ENCODE data around the gene TCIRG1. TPM values are rescaled to one million over a fixed set of nuclear protein-coding genes. Genes with fewer than 3 reads are reported as not detected.

Gene TCIRG1
- total RNA-seq, 3 donors from 2014 or later = 71.4 to 135 (median 90.3) TPM

- TF ChIP-seq POLR2A (IDR thresholded peaks at IDR 0.05) (no peak), CTCF (IDR thresholded peaks at IDR 0.05) (no peak), POLR2AphosphoS5 (IDR thresholded peaks at IDR 0.05) (no peak)
- intact Hi-C loops (cut with DNase I; ENCODE audit: low total_unique reads) = no loop called here
- H3K27me3 ChIP-seq = no peaks in the 10 kb centered on the region
- DNase-seq (ENCODE audit: low spot score in 2 of 2) = no peak
- H3K27ac ChIP-seq = no peak overlapping the region
- H3K9me3 ChIP-seq = no peaks in the 10 kb centered on the region
- H3K36me3 ChIP-seq = no peaks in the 10 kb centered on the region
- H3K4me1 ChIP-seq = no peaks in the 10 kb centered on the region
- H3K4me3 ChIP-seq = no peak overlapping the region
Measured at GRCh38 chr11:68064926-68065325, 26.1 kb downstream of the TCIRG1 start.

- no peak overlapping the region for H3K4me3 ChIP-seq
- H3K27ac ChIP-seq = no peak overlapping the region
- no peaks in the 10 kb centered on the region for H3K27me3 ChIP-seq
- intact Hi-C loops (cut with DNase I; ENCODE audit: low total_unique reads) = no loop called here
- no peaks in the 10 kb centered on the region for H3K36me3 ChIP-seq
- H3K4me1 ChIP-seq = no peaks in the 10 kb centered on the region
- no peak for DNase-seq (ENCODE audit: low spot score in 2 of 2)
- TF ChIP-seq POLR2AphosphoS5 (IDR thresholded peaks at IDR 0.05) = no peak
- no peaks in the 10 kb centered on the region for H3K9me3 ChIP-seq
Measured at GRCh38 chr11:68065841-68066240, 27.0 kb downstream of the TCIRG1 start.

DNA sequence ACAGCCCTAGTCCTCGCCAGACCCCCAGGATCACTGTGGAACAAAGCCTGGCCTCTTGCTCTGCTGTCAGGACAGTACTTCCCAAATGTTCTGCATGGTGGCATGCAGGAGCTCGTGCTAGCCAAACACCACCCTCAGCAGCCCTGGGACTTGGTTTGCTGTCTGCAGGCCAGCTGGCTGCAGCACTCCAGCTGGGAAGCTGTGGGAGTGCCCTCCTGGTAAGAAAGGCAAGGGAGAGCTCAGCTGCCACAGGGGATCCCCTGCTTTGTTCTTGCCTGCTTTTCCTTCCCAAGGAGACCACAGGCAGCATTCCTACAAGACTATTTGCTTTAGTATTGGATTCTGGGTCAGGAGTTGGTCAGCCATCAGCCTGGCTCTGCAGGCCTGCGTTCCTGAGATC, 27.9 kb downstream of the TCIRG1 start:
- Histone ChIP-seq H3K4me3 (no peak overlapping the region), H3K27me3 (no peaks in the 10 kb centered on the region), H3K36me3 (no peaks in the 10 kb centered on the region), H3K9me3 (no peaks in the 10 kb centered on the region), H3K27ac (no peak overlapping the region), H3K4me1 (no peaks in the 10 kb centered on the region)
- no peak for TF ChIP-seq POLR2AphosphoS5 (IDR thresholded peaks at IDR 0.05)
- TF ChIP-seq CTCF (IDR thresholded peaks at IDR 0.05) = no peak
- no peak for TF ChIP-seq POLR2A (IDR thresholded peaks at IDR 0.05)
- intact Hi-C loops (cut with DNase I; ENCODE audit: low total_unique reads) = no loop called here
- DNase-seq (ENCODE audit: low spot score in 2 of 2) = no peak

DNA sequence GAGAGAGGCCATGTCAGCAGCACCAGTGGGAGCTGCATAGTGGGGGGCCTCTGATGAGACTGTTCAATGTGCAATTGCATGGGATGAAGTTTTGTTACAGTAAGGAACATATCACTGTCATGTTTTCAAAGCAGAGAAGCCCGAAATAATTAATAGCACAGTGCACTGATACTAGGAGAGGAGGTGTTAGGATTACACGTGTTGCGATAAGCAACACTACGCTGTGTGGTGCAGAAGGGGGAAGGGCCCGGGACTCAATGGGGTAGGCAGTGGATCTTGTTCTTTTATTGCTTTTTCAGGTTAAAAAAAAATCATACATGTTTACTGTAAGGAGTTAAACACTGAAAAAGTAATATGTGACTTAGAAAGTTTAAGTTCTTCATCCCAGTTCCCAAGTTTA, 29.2 kb downstream of the TCIRG1 start:
- intact Hi-C loops (cut with DNase I; ENCODE audit: low total_unique reads) = no loop called here
- no peak for DNase-seq (ENCODE audit: low spot score in 2 of 2)
- TF ChIP-seq POLR2A (IDR thresholded peaks at IDR 0.05) (no peak), POLR2AphosphoS5 (IDR thresholded peaks at IDR 0.05) (no peak), CTCF (IDR thresholded peaks at IDR 0.05) (no peak)
- Histone ChIP-seq H3K4me1 (no peaks in the 10 kb centered on the region), H3K4me3 (no peak overlapping the region), H3K9me3 (no peaks in the 10 kb centered on the region), H3K27me3 (no peaks in the 10 kb centered on the region), H3K27ac (no peak overlapping the region), H3K36me3 (no peaks in the 10 kb centered on the region)

- intact Hi-C loops (cut with DNase I; ENCODE audit: low total_unique reads) = no loop called here
- Histone ChIP-seq H3K4me1 (no peaks in the 10 kb centered on the region), H3K9me3 (no peaks in the 10 kb centered on the region), H3K36me3 (no peaks in the 10 kb centered on the region), H3K27me3 (no peaks in the 10 kb centered on the region), H3K4me3 (no peak overlapping the region), H3K27ac (no peak overlapping the region)
- TF ChIP-seq POLR2A (IDR thresholded peaks at IDR 0.05) = no peak
- TF ChIP-seq CTCF (IDR thresholded peaks at IDR 0.05) = no peak
- no peak for TF ChIP-seq POLR2AphosphoS5 (IDR thresholded peaks at IDR 0.05)
- no peak for DNase-seq (ENCODE audit: low spot score in 2 of 2)
Measured at GRCh38 chr11:68071281-68072048, 32.6 kb downstream of the TCIRG1 start.

Measured in breast epithelium (tissue), 4 donors.